ENCODE data around the gene ARL15. TPM values are rescaled to one million over a fixed set of nuclear protein-coding genes. Genes with fewer than 3 reads are reported as not detected.

Gene ARL15
- total RNA-seq, 1 experiment from 2014 or later: 18.3 TPM

- Histone ChIP-seq H3K27ac (ENCODE audit: low read depth, low read length, poor library complexity, severe bottlenecking) (no peak overlapping the region), H3K9me3 (ENCODE audit: low read depth, low read length, poor library complexity, severe bottlenecking) (no peaks in the 10 kb centered on the region), H3K4me1 (ENCODE audit: insufficient read depth, low read length, poor library complexity, severe bottlenecking) (no peaks in the 10 kb centered on the region), H3K4me3 (ENCODE audit: low read depth, low read length, poor library complexity, severe bottlenecking) (no peak overlapping the region), H3K36me3 (ENCODE audit: insufficient read depth, low read length, poor library complexity, severe bottlenecking) (no peaks in the 10 kb centered on the region), H3K27me3 (replicated peaks; ENCODE audit: insufficient read depth, low read depth, low read length, poor library complexity) (no peaks in the 10 kb centered on the region)
- CTCF ChIA-PET: no interaction called here
- BruUV-seq (replicated peaks): no TSS peak
- intact Hi-C loops (cut with micrococcal nuclease; ENCODE audit: unreplicated experiment): no loop called here
- TF ChIP-seq CTCF (conservative IDR thresholded peaks at IDR 0.05; ENCODE audit: low read depth, low read length): no peak
- POLR2A ChIA-PET (ENCODE audit: low non-redundant PET): no interaction called here
- no peak for DNase-seq (ENCODE audit: low spot score)
Observed at GRCh38 chr5:54080831-54081230, 229.5 kb downstream of the ARL15 start.

- no TSS peak for BruUV-seq (replicated peaks)
- H3K9me3 ChIP-seq (ENCODE audit: low read depth, low read length, poor library complexity, severe bottlenecking): no peaks in the 10 kb centered on the region
- H3K27ac ChIP-seq (ENCODE audit: low read depth, low read length, poor library complexity, severe bottlenecking): no peak overlapping the region
- TF ChIP-seq EZH2 (IDR thresholded peaks at IDR 0.05; ENCODE audit: borderline replicate concordance, low read depth, low read length, poor library complexity, severe bottlenecking): no peak
- no peak for TF ChIP-seq CTCF (conservative IDR thresholded peaks at IDR 0.05; ENCODE audit: low read depth, low read length)
- DNase-seq (ENCODE audit: low spot score): no peak
- POLR2A ChIA-PET (ENCODE audit: low non-redundant PET): no interaction called here
- CTCF ChIA-PET: no interaction called here
- H3K4me1 ChIP-seq (ENCODE audit: insufficient read depth, low read length, poor library complexity, severe bottlenecking): no peaks in the 10 kb centered on the region
- no peaks in the 10 kb centered on the region for H3K27me3 ChIP-seq (replicated peaks; ENCODE audit: insufficient read depth, low read depth, low read length, poor library complexity)
- intact Hi-C loops (cut with micrococcal nuclease; ENCODE audit: unreplicated experiment): no loop called here
- H3K4me3 ChIP-seq (ENCODE audit: low read depth, low read length, poor library complexity, severe bottlenecking): no peak overlapping the region
- H3K36me3 ChIP-seq (ENCODE audit: insufficient read depth, low read length, poor library complexity, severe bottlenecking): no peaks in the 10 kb centered on the region
Observed at GRCh38 chr5:54073735-54074134, 236.6 kb downstream of the ARL15 start.

- ChIA-PET CTCF (no interaction called here), POLR2A (ENCODE audit: low non-redundant PET) (no interaction called here)
- BruUV-seq (replicated peaks): no TSS peak
- no peaks in the 10 kb centered on the region for H3K9me3 ChIP-seq (ENCODE audit: low read depth, low read length, poor library complexity, severe bottlenecking)
- H3K4me1 ChIP-seq (ENCODE audit: insufficient read depth, low read length, poor library complexity, severe bottlenecking): no peaks in the 10 kb centered on the region
- H3K27me3 ChIP-seq (replicated peaks; ENCODE audit: insufficient read depth, low read depth, low read length, poor library complexity): no peaks in the 10 kb centered on the region
- H3K36me3 ChIP-seq (ENCODE audit: insufficient read depth, low read length, poor library complexity, severe bottlenecking): no peaks in the 10 kb centered on the region
- no peak for DNase-seq (ENCODE audit: low spot score)
- no peak overlapping the region for H3K4me3 ChIP-seq (ENCODE audit: low read depth, low read length, poor library complexity, severe bottlenecking)
- no peak overlapping the region for H3K27ac ChIP-seq (ENCODE audit: low read depth, low read length, poor library complexity, severe bottlenecking)
- intact Hi-C loops (cut with micrococcal nuclease; ENCODE audit: unreplicated experiment): no loop called here
- TF ChIP-seq CTCF (conservative IDR thresholded peaks at IDR 0.05; ENCODE audit: low read depth, low read length) (no peak), EZH2 (IDR thresholded peaks at IDR 0.05; ENCODE audit: borderline replicate concordance, low read depth, low read length, poor library complexity, severe bottlenecking) (no peak)
Observed at GRCh38 chr5:54073131-54073530, 237.2 kb downstream of the ARL15 start.
